SW480 (cell line): Measurements from ENCODE around the gene GMDS.

ENCODE experiments used
- DNase-seq: peaks from one replicate; pipeline ENCODE4 v3.0.0-alpha.2; 2016; ENCODE audit warnings: low spot score

GMDS gene

GRCh38 chr6:1624058-1624850 is 621.2 kb downstream of the GMDS start:
- DNase-seq: no peak

- no peak for DNase-seq
These were observed 621.7 kb downstream of the GMDS start for GRCh38 chr6:1623769-1624057.

- DNase-seq: no peak
These were observed 622.3 kb downstream of the GMDS start for GRCh38 chr6:1622851-1623768.

- no peak for DNase-seq
These were observed 623.1 kb downstream of the GMDS start for GRCh38 chr6:1622220-1622850.

- DNase-seq: no peak
These were observed 624.2 kb downstream of the GMDS start for GRCh38 chr6:1621070-1621701.

GRCh38 chr6:1620504-1621069 is 624.8 kb downstream of the GMDS start:
- DNase-seq: no peak

GRCh38 chr6:1619673-1620503 is 625.5 kb downstream of the GMDS start:
- DNase-seq: no peak

GRCh38 chr6:1619098-1619672 is 626.2 kb downstream of the GMDS start:
- no peak for DNase-seq

GRCh38 chr6:1618311-1619097 is 626.9 kb downstream of the GMDS start:
- no peak for DNase-seq

GRCh38 chr6:1617466-1618310 is 627.7 kb downstream of the GMDS start:
- DNase-seq: no peak

- no peak for DNase-seq
These were observed 628.5 kb downstream of the GMDS start for GRCh38 chr6:1616701-1617463.

- no peak for DNase-seq
These were observed 629.5 kb downstream of the GMDS start for GRCh38 chr6:1615853-1616420.

GRCh38 chr6:1615151-1615852 is 630.1 kb downstream of the GMDS start:
- no peak for DNase-seq

- no peak for DNase-seq
These were observed 630.8 kb downstream of the GMDS start for GRCh38 chr6:1614448-1615150.

- no peak for DNase-seq
These were observed 631.5 kb downstream of the GMDS start for GRCh38 chr6:1613688-1614447.

- no peak for DNase-seq
These were observed 632.1 kb downstream of the GMDS start for GRCh38 chr6:1613346-1613687.
